Hepatocyte (in vitro differentiated cells): Measurements from ENCODE around the gene AP4E1.

Experiments
- CTCF ChIP-seq: fragments of 200-600 bp; sonication (generic); IDR thresholded peaks from 2 replicates; pipeline ENCODE4 v1.5.1; 2016; ENCODE audit warnings: antibody characterized with exemption, mild to moderate bottlenecking; ENCODE audit not compliant: poor library complexity
- EZH2phosphoT487 ChIP-seq: fragments of 200-600 bp; sonication (generic); IDR thresholded peaks from one replicate; pipeline ENCODE4 v1.6.1; 2018; ENCODE audit warnings: antibody characterized with exemption, mild to moderate bottlenecking, low read depth, moderate library complexity; ENCODE audit not compliant: unreplicated experiment, severe bottlenecking

GRCh38 chr15:50872832-50873426 is 35.6 kb upstream of the AP4E1 start:
- TF ChIP-seq EZH2phosphoT487 (no peak), CTCF (no peak)
